Stimulated activated CD4-positive, alpha-beta T cell treated with anti-CD3 and anti-CD28 coated beads, Interleukin-4, amount 100 ng/mL, for 4 hours (primary cell): ENCODE results near the gene SHTN1.

Experiments used
- DNase-seq, 2 experiments: peaks; one replicate each; pipeline ENCODE4 v3.0.0-alpha.2; 2020

SHTN1 gene

GRCh38 chr10:116866066-116866465, 138.9 kb downstream of the SHTN1 start:
- no peak for DNase-seq

GRCh38 chr10:116864436-116864835, 140.6 kb downstream of the SHTN1 start:
- no peak for DNase-seq

- DNase-seq: no peak
Observed at GRCh38 chr10:116861796-116862195, 143.2 kb downstream of the SHTN1 start.

- DNase-seq: no peak
Observed at GRCh38 chr10:116857156-116857555, 147.8 kb downstream of the SHTN1 start.

GRCh38 chr10:116853701-116854100, 151.3 kb downstream of the SHTN1 start:
- DNase-seq: no peak

GRCh38 chr10:116853287-116853686, 151.7 kb downstream of the SHTN1 start:
- DNase-seq: no peak

GRCh38 chr10:116852246-116852645, 152.7 kb downstream of the SHTN1 start:
- DNase-seq: no peak

- no peak for DNase-seq
Observed at GRCh38 chr10:116850058-116850611, 154.9 kb downstream of the SHTN1 start.

- peak; percentile 10 to 30 for DNase-seq
Observed at GRCh38 chr10:116849248-116850057, 155.5 kb downstream of the SHTN1 start, which contains the start of gene ENO4. ENO4 (plus strand) TSS chr10:116849499; CDS start chr10:116849567, 68 bp downstream.

GRCh38 chr10:116848944-116849247, 156.1 kb downstream of the SHTN1 start:
- DNase-seq: no peak

GRCh38 chr10:116848032-116848943, 156.7 kb downstream of the SHTN1 start:
- DNase-seq: peak in 1 of 2 experiments; percentile 7

- no peak for DNase-seq
Observed at GRCh38 chr10:116845823-116846222, 159.2 kb downstream of the SHTN1 start.

- no peak for DNase-seq
Observed at GRCh38 chr10:116840389-116841075, 164.5 kb downstream of the SHTN1 start.

GRCh38 chr10:116838143-116838725, 166.8 kb downstream of the SHTN1 start:
- no peak for DNase-seq

- no peak for DNase-seq
Observed at GRCh38 chr10:116836902-116837523, 168.0 kb downstream of the SHTN1 start.

- no peak for DNase-seq
Observed at GRCh38 chr10:116836083-116836482, 168.9 kb downstream of the SHTN1 start.

- no peak for DNase-seq
Observed at GRCh38 chr10:116835658-116836057, 169.3 kb downstream of the SHTN1 start.

- no peak for DNase-seq
Observed at GRCh38 chr10:116833986-116834985, 170.7 kb downstream of the SHTN1 start.

- DNase-seq: no peak
Observed at GRCh38 chr10:116831790-116832189, 173.2 kb downstream of the SHTN1 start.
